ENCODE results near the gene ARHGEF9.

DNA sequence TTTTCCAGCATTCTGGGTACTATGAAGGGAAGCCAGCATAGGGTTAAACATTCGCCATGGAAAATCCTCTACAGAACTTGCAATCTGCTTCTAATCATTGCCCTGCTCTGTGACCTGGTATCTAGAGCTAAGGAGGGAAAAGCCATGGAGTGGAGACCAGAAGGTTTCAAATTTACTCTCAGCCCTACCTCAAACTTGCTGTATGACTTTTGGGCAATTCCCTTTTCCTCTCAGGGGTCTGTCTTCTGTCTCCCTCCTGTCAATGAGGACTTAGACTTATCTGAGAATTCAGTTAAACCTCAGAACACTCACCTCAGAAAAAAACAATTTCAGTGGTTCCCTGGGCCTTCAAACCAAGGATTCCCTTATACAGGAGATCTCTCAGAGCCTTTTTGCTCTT, 29.1 kb downstream of the ARHGEF9 start:
- TF ChIP-seq, protein P1, sequence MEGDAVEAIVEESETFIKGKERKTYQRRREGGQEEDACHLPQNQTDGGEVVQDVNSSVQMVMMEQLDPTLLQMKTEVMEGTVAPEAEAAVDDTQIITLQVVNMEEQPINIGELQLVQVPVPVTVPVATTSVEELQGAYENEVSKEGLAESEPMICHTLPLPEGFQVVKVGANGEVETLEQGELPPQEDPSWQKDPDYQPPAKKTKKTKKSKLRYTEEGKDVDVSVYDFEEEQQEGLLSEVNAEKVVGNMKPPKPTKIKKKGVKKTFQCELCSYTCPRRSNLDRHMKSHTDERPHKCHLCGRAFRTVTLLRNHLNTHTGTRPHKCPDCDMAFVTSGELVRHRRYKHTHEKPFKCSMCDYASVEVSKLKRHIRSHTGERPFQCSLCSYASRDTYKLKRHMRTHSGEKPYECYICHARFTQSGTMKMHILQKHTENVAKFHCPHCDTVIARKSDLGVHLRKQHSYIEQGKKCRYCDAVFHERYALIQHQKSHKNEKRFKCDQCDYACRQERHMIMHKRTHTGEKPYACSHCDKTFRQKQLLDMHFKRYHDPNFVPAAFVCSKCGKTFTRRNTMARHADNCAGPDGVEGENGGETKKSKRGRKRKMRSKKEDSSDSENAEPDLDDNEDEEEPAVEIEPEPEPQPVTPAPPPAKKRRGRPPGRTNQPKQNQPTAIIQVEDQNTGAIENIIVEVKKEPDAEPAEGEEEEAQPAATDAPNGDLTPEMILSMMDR (conservative IDR thresholded peaks at IDR 0.05; ENCODE audit: low read length): no peak
- no peak for TF ChIP-seq EZH2phosphoT487 (IDR thresholded peaks at IDR 0.05; ENCODE audit: borderline replicate concordance, low read depth, low read length)

Measured in OCI-LY7 (cell line).